GM12864 (cell line): Measurements from ENCODE around the gene CBLC.
"Not testable (repeated sequence)": the region's sequence is repeated elsewhere in the genome, so short reads cannot be mapped to it uniquely, and the experiment has no call there.

Experiments
- DNase-seq: peaks from one replicate; pipeline ENCODE4 v3.0.0-alpha.2; 2011; ENCODE audit warnings: low read depth
- H3K4me3 ChIP-seq: 2 replicates; pipeline ENCODE4 v1.5.1; 2011; ENCODE audit warnings: mild to moderate bottlenecking, low read depth, low read length, control low read depth
- TF ChIP-seq, protein P1 (sequence below): IDR thresholded peaks from 2 replicates; pipeline ENCODE4 v1.5.1; 2011; ENCODE audit warnings: low read depth, mild to moderate bottlenecking, moderate library complexity, low read length, control low read depth, inconsistent platforms; ENCODE audit errors: missing control alignments

CBLC gene

DNA sequence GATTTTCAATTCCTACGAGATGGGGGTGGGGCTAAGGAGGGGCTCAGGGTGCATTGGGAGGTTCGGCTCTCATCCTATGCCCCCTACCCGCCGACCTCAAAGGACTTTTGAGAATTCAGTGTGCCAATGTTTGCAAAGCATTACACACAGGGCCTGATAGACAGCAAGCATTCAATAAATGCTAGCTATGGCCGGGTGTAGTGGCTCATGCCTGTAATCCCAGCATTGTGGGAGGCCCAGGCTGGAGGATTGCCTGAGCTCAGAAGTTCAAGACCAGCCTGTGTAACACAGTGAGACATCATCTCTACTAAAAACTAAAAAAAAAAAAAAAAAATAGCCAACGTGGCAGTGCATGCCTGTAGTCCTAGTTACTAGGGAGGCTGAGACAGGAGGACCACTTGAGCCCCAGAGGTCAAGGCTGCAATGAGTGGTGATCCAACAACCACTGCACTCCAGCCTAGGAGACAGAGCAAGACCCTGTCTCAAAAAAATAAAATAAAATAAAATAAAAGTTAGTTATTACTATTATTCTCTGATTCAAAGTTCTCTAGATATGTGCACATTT, 1.9 kb upstream of the CBLC start:
- no peak for DNase-seq
- no peak overlapping the region for H3K4me3 ChIP-seq
- TF ChIP-seq, protein P1, sequence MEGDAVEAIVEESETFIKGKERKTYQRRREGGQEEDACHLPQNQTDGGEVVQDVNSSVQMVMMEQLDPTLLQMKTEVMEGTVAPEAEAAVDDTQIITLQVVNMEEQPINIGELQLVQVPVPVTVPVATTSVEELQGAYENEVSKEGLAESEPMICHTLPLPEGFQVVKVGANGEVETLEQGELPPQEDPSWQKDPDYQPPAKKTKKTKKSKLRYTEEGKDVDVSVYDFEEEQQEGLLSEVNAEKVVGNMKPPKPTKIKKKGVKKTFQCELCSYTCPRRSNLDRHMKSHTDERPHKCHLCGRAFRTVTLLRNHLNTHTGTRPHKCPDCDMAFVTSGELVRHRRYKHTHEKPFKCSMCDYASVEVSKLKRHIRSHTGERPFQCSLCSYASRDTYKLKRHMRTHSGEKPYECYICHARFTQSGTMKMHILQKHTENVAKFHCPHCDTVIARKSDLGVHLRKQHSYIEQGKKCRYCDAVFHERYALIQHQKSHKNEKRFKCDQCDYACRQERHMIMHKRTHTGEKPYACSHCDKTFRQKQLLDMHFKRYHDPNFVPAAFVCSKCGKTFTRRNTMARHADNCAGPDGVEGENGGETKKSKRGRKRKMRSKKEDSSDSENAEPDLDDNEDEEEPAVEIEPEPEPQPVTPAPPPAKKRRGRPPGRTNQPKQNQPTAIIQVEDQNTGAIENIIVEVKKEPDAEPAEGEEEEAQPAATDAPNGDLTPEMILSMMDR: no peak

DNA sequence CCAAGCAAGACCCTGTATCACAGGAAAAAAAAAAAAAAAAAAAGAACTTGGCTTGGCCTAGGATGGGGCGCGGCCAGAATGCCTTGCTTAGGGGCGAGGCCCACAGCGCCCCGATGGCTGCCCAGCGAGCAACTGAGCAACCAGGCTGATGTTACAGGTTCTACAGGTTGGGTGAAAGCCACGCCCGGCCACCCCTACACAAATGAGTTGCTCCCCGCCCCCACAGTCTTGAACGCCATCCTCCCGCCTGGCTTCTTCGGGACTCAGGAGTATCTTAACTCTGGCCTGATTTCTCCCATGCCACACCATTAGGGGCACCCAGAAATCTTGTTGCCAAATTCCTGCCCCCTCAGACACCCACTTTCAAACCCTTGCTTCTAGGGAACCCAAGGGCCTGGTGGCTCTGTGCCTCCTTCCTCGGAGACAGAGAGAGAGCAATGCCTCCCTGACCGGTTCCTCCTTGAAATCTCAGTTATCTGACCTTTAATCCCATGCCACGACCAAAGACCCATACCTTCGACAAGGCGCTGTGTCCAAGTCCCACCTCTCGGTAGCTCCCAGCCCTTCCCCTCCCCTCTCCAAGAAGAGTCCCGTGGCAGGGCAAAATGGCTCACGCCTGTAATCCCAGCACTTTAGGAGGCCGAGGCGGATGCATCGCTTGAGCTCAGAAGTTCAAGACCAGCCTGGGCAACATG, 1.1 kb upstream of the CBLC start:
- H3K4me3 ChIP-seq: no peak overlapping the region
- TF ChIP-seq, protein P1: no peak
- DNase-seq: no peak

DNA sequence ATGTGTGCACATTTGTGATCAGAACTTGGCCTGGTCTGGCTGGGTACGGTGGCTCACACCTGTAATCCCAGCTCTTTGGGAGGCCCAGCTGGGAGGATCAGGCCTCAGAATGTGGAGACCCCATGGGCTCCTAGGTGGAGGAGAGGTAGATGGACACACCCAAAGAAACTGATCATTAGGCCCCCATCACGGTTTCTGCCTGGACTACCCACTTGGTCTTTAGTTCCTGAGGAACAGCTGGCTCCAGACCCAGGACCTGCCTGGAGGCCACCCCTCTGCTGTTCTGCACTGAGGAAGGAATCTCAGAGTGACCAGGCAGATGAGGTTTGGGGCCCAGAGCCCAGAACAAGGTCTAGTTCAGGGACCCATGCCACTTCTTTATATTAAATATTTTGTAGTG, 1.5 kb downstream of the CBLC start:
- H3K4me3 ChIP-seq: no peak overlapping the region
- TF ChIP-seq, protein P1: no peak
- DNase-seq: no peak

DNA sequence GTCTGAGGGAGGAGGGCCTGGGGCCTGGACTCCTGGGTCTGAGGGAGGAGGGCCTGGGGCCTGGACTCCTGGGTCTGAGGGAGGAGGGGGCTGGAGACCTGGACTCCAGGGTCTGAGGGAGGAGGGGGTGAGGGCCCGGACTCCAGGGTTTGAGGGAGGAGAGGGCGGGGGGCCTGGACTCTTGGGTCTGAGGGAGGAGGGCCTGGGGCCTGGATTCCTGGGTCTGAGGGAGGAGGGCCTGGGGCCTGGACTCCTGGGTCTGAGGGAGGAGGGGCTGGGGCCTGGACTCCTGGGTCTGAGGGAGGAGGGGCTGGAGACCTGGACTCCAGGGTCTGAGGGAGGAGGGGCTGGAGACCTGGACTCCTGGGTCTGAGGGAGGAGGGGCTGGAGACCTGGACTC, 4.0 kb downstream of the CBLC start:
- not testable (repeated sequence) for H3K4me3 ChIP-seq, DNase-seq

DNA sequence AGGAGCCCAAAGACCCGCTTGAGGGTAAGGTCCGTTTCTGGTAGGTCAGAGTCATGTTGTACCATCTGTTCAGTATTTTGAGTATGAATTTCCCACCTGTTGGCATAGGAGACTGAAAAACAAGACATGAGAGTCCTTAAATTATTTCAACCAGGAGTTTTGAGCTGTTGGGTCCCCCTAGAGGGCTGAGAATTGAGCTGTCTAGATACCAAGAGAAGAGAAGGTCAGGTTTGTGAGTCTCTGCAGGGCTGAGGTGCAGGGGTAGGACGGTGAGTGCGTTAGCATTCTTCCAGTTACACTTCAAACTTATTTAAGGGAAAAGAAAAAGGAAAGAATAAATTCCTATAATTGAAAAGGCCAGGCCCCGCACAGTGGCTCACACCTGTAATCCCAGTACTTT, 5.0 kb downstream of the CBLC start:
- DNase-seq: no peak
- TF ChIP-seq, protein P1: no peak

DNA sequence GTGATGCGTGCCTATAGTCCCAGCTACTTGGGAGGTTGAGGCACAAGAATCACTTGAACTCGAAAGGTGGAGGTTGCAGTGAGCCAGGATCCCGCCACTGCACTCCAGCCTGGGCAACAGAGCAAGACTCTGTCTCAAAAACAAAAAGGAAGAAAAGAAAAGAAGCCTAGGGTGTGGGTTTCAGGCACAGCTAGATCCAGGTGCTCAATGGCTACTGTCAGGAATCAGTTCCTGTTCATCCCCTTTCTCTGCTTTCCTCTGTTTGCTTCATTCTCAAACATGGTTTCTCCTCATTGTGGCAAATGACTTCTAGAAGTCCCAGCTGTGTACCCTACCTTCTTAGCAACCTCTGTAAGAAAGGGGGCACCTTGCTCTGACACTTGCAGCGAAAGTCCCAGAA, 5.9 kb downstream of the CBLC start:
- DNase-seq: no peak
- no peak overlapping the region for H3K4me3 ChIP-seq
- TF ChIP-seq, protein P1: no peak

More for the DNA sequence above, 5.0 kb downstream of the CBLC start:
- no peak overlapping the region for H3K4me3 ChIP-seq

DNA sequence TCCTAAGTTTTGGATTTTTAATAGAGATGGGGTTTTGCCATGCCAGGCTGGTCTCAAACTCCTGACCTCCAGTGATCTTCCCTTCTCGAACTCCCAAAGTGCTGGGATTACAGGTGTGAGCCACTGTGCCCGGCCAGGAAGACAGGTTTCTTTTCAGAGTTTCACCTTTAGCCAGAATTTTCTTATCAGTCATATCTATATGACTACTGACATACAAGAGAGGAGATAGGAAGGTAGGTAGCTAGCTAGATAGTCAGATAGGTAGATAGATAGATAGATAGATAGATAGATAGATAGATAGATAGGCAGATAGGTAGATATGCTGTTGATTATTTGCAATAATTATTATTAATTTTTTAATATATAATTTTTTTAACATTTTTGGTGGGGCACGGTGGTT, 7.6 kb downstream of the CBLC start:
- no peak overlapping the region for H3K4me3 ChIP-seq
- TF ChIP-seq, protein P1: no peak
- no peak for DNase-seq
